Coronary artery (tissue), 2 donors: ENCODE measurements around the gene TTC8.

Source experiments
- DNase-seq: peaks from one replicate; pipeline ENCODE4 v3.0.0-alpha.2; 2017; ENCODE audit warnings: low spot score
- H3K27ac ChIP-seq, 2 donors: fragments of 200-600 bp; sonication (generic); one replicate each; pipeline ENCODE4 v1.5.1; 2016 to 2019
- H3K4me3 ChIP-seq: fragments of 200-600 bp; sonication (generic); 2 replicates; pipeline ENCODE4 v1.5.1; 2016; ENCODE audit warnings: mild to moderate bottlenecking, moderate library complexity
- CTCF ChIP-seq: fragments of 200-600 bp; sonication (generic); IDR thresholded peaks from one replicate; pipeline ENCODE4 v1.5.1; 2019; ENCODE audit warnings: antibody characterized with exemption

Gene TTC8

GRCh38 chr14:88823968-88824313, 510 bp upstream of the TTC8 start:
- TF ChIP-seq CTCF = no peak
- Histone ChIP-seq H3K4me3 (peak overlapping the region; percentile 88), H3K27ac (peak overlapping the region; percentile 79 to 89)
- no peak for DNase-seq

- Histone ChIP-seq H3K4me3 (peak overlapping the region; percentile 88), H3K27ac (peak overlapping the region; percentile 79 to 89)
- no peak for TF ChIP-seq CTCF
- DNase-seq = no peak
Observed at GRCh38 chr14:88825078-88825458, 617 bp downstream of the TTC8 start.

GRCh38 chr14:88825503-88825902, 1.1 kb downstream of the TTC8 start:
- TF ChIP-seq CTCF = no peak
- no peak for DNase-seq
- no peak overlapping the region for H3K27ac ChIP-seq
- peak overlapping the region; percentile 88 for H3K4me3 ChIP-seq

- no peak overlapping the region for H3K27ac ChIP-seq
- no peak for DNase-seq
- TF ChIP-seq CTCF = no peak
- H3K4me3 ChIP-seq = no peak overlapping the region
Observed at GRCh38 chr14:88829188-88829587, 4.7 kb downstream of the TTC8 start.

GRCh38 chr14:88829685-88830302, 5.3 kb downstream of the TTC8 start:
- Histone ChIP-seq H3K27ac (no peak overlapping the region), H3K4me3 (no peak overlapping the region)
- TF ChIP-seq CTCF = no peak
- no peak for DNase-seq

- DNase-seq = no peak
- Histone ChIP-seq H3K4me3 (no peak overlapping the region), H3K27ac (peak overlapping the region; percentile 40 to 76)
- no peak for TF ChIP-seq CTCF
Observed at GRCh38 chr14:88831284-88831683, 6.8 kb downstream of the TTC8 start.

- Histone ChIP-seq H3K27ac (peak overlapping the region; percentile 64 to 66), H3K4me3 (no peak overlapping the region)
- no peak for DNase-seq
- TF ChIP-seq CTCF = no peak
Observed at GRCh38 chr14:88834883-88835431, 10.5 kb downstream of the TTC8 start.
